Left ventricle myocardium inferior (tissue), 1 donor: Measurements from ENCODE around the gene PRR5. TPM values are rescaled to one million over a fixed set of nuclear protein-coding genes. Genes with fewer than 3 reads are reported as not detected.

Source experiments
- DNase-seq: peaks from one replicate; pipeline ENCODE4 v3.0.0-alpha.2; 2020
- H3K27ac ChIP-seq: fragments of 200-600 bp; replicated peaks from 2 replicates; pipeline ENCODE4 v1.8.0; 2021
- H3K27me3 ChIP-seq: fragments of 200-600 bp; 2 replicates; pipeline ENCODE4 v1.8.0; 2021; ENCODE audit warnings: low read depth
- H3K36me3 ChIP-seq: fragments of 200-600 bp; 2 replicates; pipeline ENCODE4 v1.8.0; 2021
- H3K4me1 ChIP-seq: fragments of 200-600 bp; 2 replicates; pipeline ENCODE4 v1.8.0; 2021
- H3K4me3 ChIP-seq: fragments of 200-600 bp; 2 replicates; pipeline ENCODE4 v1.8.0; 2021; ENCODE audit warnings: mild to moderate bottlenecking, moderate library complexity
- H3K9me3 ChIP-seq: fragments of 200-600 bp; replicated peaks from 2 replicates; pipeline ENCODE4 v1.8.0; 2021
- intact Hi-C: fragments of 100-400 bp; cut with micrococcal nuclease; formaldehyde crosslinking; loops from one replicate; pipeline ENCODE4 v1.11.0; 2022
- total RNA-seq: library from RNA; stranded (reverse); fragmentation: NEBNext Ultra II Directional; extraction: Animal tissue kit (Norgen Biotek cat#: 25700); gene quantifications from one replicate; pipeline ENCODE4 v1.2.1, GENCODE V29; 2021
- TF ChIP-seq, protein P1 (sequence below): fragments of 200-600 bp; IDR thresholded peaks from 2 replicates; pipeline ENCODE4 v1.8.0; 2021; ENCODE audit warnings: antibody characterized with exemption, mild to moderate bottlenecking, borderline replicate concordance
- donor health status: DM: no; HTN: yes; CAD: no; lungs with severe emphysema.

The PRR5 gene
- total RNA-seq, 1 donor from 2014 or later: 2.9 TPM

DNA sequence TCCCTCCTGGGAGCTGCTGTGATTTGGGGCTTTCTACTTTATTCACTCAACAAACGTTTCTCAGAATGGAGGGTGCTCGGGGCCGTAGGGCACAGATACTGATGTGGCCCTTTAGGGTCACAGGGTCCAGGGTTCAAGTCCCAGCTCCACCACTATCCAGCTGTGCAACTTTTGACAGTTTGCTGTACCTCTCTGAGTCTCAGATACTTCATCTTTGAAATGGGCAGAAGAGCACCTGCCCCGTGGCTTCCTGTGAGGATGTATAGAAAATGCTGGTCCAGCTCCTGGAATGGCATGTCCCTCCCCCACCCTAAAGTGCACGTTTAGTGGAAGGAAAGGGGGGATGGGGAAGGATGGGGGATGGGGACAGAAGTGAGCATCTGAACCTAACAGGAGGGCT, 21.9 kb upstream of the PRR5 start:
- TF ChIP-seq, protein P1, sequence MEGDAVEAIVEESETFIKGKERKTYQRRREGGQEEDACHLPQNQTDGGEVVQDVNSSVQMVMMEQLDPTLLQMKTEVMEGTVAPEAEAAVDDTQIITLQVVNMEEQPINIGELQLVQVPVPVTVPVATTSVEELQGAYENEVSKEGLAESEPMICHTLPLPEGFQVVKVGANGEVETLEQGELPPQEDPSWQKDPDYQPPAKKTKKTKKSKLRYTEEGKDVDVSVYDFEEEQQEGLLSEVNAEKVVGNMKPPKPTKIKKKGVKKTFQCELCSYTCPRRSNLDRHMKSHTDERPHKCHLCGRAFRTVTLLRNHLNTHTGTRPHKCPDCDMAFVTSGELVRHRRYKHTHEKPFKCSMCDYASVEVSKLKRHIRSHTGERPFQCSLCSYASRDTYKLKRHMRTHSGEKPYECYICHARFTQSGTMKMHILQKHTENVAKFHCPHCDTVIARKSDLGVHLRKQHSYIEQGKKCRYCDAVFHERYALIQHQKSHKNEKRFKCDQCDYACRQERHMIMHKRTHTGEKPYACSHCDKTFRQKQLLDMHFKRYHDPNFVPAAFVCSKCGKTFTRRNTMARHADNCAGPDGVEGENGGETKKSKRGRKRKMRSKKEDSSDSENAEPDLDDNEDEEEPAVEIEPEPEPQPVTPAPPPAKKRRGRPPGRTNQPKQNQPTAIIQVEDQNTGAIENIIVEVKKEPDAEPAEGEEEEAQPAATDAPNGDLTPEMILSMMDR: no peak
- no peaks in the 10 kb centered on the region for H3K36me3 ChIP-seq
- H3K9me3 ChIP-seq: no peaks in the 10 kb centered on the region
- H3K4me3 ChIP-seq: no peak overlapping the region
- intact Hi-C loops: no loop called here
- H3K27ac ChIP-seq: no peak overlapping the region
- H3K4me1 ChIP-seq: peaks cover 18% of the 10 kb centered on the region
- no peak for DNase-seq
- peaks cover 4% of the 10 kb centered on the region for H3K27me3 ChIP-seq

DNA sequence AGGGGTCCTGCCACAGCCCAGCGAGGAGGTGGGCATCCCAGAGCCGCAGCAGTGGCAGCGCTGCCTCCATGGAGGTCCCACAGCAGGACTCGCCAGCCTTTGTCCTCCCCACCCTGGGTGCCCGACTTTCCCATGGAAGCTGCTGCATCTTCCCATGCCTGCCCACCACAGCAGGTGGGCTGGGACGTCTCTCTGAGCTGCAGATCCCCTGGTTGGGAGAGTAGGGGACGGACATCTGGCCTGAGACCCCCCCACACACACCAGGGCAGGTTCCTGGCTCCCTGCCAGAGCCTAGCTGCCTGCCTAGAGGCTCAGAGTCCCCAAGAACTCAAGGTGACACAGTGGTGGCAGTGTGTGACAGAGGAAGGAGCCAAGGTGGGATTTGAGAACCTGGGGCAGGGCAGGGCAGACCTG, 21.5 kb upstream of the PRR5 start:
- intact Hi-C loops: no loop called here
- no peak for DNase-seq
- TF ChIP-seq, protein P1: no peak
- Histone ChIP-seq H3K4me3 (no peak overlapping the region), H3K36me3 (no peaks in the 10 kb centered on the region), H3K4me1 (peaks cover 21% of the 10 kb centered on the region), H3K27ac (no peak overlapping the region), H3K27me3 (peaks cover 4% of the 10 kb centered on the region), H3K9me3 (no peaks in the 10 kb centered on the region)

DNA sequence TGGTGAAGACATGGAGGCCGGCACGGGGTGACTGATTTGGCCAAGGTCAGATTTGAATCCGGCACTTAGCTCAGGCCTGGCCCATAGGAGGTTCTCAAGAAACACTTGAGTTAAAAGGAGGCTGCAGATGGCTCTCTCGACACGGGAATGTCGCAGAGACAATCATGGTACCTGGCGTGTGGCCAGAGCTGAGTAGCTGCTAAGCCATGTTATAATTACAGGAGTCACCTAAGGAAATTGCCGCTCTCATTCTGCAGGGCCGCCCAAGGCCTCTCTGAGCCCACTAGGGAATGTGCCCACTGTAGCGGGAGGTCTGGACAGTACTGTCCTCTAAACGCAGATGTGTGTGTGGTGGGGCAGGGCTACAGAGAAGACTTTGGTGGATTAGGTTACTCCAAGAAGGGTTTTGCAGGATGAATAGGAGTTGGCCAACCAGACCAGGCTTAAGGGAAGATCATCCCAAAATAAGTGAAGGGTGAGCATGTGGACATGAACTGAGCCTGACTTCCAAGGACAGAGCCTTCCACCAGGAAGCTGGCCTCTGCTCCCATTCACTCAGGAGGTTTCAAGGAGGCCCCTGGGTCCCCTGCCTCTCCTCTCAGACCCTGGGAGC, 19.3 kb upstream of the PRR5 start:
- H3K27ac ChIP-seq: no peak overlapping the region
- intact Hi-C loops: no loop called here
- H3K4me3 ChIP-seq: no peak overlapping the region
- H3K27me3 ChIP-seq: peaks cover 4% of the 10 kb centered on the region
- no peak for DNase-seq
- TF ChIP-seq, protein P1: no peak
- H3K4me1 ChIP-seq: peaks cover 13% of the 10 kb centered on the region
- no peaks in the 10 kb centered on the region for H3K9me3 ChIP-seq
- H3K36me3 ChIP-seq: no peaks in the 10 kb centered on the region

DNA sequence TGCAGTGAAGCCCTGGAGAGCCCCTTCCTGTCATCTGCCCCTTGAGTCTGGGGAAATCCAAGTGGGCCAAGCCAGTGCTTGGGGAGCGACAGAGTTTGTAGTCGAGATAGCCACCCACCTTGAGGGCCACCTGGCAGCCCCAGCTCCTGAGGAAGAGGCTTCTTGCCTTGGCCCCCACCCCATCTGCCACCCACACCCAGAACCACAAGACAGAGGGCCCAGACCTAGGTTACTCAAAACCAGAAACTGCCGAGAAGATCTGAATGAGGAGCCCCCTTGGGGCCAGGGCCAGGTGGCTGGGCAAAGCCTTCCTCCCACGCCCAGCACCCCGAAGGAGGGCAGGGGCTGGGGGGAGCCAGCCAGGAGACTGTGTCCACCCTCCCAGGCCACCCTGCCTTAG, 18.8 kb upstream of the PRR5 start:
- no peaks in the 10 kb centered on the region for H3K9me3 ChIP-seq
- no peak overlapping the region for H3K4me3 ChIP-seq
- H3K4me1 ChIP-seq: peaks cover 13% of the 10 kb centered on the region
- TF ChIP-seq, protein P1: no peak
- no peak overlapping the region for H3K27ac ChIP-seq
- DNase-seq: no peak
- H3K27me3 ChIP-seq: peaks cover 4% of the 10 kb centered on the region
- H3K36me3 ChIP-seq: no peaks in the 10 kb centered on the region
- intact Hi-C loops: no loop called here

DNA sequence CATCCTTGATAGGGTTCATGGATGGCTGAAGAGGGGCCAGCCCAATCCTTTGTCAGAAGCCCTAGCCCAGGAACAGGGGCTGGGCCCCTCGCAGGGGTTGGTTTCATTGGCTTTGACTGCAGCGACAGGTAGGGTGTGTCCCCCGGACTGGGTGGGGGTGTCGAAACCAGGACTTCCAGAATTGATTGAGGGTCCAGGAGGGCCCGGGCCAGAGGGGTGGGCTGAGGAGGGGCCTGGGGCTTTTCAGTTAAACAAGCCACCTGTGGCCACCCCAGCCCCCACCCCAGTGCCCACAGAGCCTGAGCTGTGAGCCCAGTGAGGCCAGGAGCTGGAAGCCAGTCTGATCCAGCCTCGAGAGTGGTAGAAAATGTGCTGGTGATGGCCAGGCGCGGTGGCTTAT, 18.1 kb upstream of the PRR5 start:
- Histone ChIP-seq H3K4me3 (no peak overlapping the region), H3K27ac (no peak overlapping the region), H3K9me3 (no peaks in the 10 kb centered on the region), H3K4me1 (peaks cover 13% of the 10 kb centered on the region), H3K27me3 (peaks cover 4% of the 10 kb centered on the region), H3K36me3 (no peaks in the 10 kb centered on the region)
- TF ChIP-seq, protein P1: no peak
- intact Hi-C loops: no loop called here
- DNase-seq: no peak
